ENCODE data around the gene EPHA6.

- TF ChIP-seq CTCF (IDR thresholded peaks at IDR 0.05) (no peak), POLR2A (IDR thresholded peaks at IDR 0.05) (no peak)
Observed at GRCh38 chr3:96814651-96815567, 515 bp downstream of the EPHA6 start.
